ENCODE measurements around the gene CXCL12.

The CXCL12 gene

DNA sequence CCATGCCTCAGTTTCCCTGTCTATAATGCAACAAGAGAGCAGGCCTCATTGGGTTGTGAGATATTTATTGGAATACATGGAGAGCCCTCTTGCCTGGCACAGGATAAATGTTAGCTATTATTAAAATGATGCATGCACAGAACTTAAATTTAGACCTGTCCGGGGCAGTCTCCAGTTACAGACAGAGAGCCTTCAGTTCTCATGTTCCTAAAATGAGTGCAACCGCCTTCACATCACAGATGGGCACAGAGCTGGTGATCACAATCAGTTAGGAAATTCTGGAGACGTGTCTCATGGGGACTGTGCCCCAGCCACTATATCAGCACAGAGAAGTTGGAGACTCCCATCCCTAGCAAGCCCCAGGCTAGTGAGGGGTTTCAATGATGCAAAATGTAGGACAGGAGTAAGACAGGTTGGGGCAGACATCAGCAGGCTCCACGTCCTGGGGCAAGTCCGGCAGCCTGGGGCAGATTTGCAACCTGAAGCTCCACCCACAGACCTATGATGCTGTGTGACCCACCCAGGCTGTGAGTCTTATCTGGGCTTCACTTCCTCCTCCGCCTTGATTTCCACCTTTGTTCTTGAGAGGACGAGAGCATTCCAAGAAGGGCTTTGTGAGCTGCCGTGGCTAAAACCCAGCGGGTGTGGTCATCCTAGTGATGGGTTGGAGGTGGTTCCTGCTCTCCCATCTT, 49.4 kb downstream of the CXCL12 start:
- no peak for DNase-seq (ENCODE audit: low read depth in 2 of 2)

- no peak for DNase-seq (ENCODE audit: low read depth in 2 of 2)
Measured at GRCh38 chr10:44334621-44335184, 50.2 kb downstream of the CXCL12 start.

DNA sequence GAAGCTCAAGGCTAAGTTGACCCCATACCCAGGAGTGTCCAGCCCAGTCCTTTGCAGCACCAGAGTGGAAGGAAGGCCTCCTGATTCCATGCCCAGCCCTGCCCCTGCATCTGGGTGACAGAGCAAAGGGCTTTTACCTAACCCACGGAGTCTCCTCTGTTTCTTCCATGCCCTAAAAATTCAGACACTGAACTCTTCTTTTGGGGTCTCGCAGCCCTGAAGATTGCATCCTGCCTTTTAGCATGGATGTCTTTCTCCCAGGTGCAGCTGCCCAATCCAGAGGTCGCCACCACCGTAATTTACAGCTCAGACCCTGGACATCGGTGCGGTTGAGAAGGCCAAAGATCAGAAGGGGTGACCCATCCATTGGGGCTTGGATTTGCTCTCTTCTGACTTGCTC, 50.8 kb downstream of the CXCL12 start:
- no peak for DNase-seq (ENCODE audit: low read depth in 2 of 2)

DNA sequence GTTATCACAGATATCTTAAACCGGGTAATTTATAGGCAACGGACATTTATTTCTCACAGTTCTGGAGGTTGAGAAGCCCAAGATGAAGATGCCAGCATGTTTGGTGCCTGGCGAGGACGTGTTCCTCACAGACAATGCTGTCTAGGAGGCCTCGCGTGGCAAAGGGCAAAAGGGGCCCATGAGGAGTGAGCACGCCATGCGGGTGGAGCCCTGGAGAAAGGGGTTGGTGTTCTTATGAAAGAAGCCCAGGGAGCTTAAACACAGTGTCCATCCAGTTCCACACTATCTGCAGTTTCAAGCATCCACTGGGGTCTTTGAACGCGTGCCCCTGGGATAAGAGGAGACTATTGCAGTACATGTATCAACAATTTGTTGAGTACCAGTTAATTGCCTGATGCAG, 51.4 kb downstream of the CXCL12 start:
- no peak for DNase-seq (ENCODE audit: low read depth in 2 of 2)

DNA sequence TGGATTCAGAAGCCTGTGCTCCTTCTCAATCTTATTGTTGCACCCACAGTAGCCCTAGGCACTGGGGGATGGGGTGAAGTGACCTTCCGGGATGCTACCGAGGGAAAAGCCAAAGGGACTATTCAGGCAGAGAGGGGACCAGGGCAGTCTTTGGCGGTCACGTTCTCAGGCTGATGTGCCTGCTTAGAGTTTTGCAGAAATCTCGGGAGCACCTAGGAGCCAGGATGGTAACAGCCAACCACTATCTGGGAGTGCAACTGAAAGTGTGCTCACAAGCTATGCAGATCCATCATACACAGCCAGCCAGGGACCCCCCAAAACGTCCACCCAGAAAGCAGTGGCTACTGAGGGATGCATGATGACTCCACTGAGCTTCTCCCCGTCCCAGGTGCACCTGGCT, 52.4 kb downstream of the CXCL12 start:
- DNase-seq (ENCODE audit: low read depth in 2 of 2) = no peak

GRCh38 chr10:44330431-44330830, 54.5 kb downstream of the CXCL12 start:
- DNase-seq (ENCODE audit: low read depth in 2 of 2) = no peak

- DNase-seq (ENCODE audit: low read depth in 2 of 2) = no peak
Measured at GRCh38 chr10:44327461-44327860, 57.4 kb downstream of the CXCL12 start.
